T-helper 22 cell (primary cell): ENCODE results near the gene ARHGAP4.
A peak's percentile ranks its signal among the peaks of the same experiment; 100 is the strongest.

ENCODE experiments used
- DNase-seq: peaks from one replicate; pipeline ENCODE4 v3.0.0-alpha.2; 2020; ENCODE audit warnings: low read depth

The ARHGAP4 gene

GRCh38 chrX:153927672-153927921 is 1.5 kb upstream of the ARHGAP4 start:
- DNase-seq = no peak

DNA sequence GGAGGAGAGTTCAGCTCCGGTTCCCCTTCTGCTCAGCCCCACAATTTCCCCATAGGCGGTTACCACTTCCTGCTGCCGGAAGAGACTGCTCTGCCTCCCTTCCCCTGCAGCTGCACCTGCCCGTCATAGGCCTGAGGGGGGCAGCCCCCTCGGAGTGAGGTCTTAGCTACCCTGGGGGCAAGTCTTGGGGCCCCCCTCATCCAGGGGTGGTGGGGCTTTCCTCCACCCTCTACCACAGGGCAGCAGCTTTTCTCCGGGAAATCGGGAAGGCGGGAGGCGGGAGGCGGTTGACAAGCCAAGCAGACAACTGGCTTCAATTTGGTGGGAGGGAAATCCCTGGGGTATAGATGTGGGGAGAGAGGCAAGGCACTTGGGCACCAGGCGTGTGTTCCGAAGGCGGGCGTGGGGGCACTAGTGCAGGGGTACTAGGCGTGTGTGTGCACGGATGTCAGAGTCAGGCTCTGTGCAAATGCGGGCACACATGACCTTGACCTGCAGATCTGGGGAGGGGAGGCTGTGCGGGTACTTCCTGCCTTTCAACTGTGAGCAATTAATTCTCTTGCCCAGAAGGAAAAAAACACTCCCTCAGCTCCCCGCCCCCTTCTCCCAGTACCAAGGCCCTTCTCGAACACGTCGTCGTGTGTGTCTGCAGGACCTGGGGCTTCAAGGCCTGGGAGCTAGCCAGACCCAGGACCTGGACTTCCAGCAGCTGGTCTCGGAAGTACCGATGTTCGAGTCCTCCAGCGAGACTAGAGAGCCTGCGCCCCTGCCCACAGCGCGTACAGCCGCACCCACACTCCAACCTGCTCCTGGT is 1.0 kb upstream of the ARHGAP4 start:
- DNase-seq = peak; percentile 86

DNA sequence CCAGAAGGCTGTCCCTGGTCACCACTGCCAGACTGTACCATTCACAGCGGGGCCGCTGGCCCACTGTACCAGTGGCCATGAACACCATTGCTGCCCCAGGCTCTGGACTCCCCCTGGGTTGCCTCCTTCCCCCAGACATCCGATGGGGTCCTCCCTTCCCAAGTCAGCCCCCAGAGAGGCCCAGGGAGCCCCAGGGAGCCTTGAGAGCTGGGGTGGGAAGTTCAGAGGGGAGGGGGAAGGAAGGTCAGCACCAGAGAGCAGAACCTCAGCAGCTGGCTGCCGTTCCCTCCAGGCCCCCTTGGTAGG is 441 bp upstream of the ARHGAP4 start:
- DNase-seq = no peak

DNA sequence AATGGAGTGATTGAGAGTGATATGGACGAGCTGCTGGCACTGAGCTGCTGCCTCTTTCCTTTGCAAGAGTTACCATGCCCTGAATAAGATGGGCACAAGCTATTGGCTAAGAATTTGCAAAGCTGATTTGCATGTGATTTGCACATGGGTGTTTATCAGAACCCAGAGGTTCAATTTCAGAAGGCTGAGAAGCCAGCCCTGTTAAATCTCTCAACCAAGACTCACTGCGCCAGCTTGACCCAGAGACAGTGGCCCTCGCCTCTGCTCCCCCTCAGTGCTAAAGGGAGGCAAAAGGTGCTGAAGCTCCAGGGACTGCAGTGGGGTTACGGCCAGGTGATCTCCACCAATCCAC is 701 bp downstream of the ARHGAP4 start:
- no peak for DNase-seq

DNA sequence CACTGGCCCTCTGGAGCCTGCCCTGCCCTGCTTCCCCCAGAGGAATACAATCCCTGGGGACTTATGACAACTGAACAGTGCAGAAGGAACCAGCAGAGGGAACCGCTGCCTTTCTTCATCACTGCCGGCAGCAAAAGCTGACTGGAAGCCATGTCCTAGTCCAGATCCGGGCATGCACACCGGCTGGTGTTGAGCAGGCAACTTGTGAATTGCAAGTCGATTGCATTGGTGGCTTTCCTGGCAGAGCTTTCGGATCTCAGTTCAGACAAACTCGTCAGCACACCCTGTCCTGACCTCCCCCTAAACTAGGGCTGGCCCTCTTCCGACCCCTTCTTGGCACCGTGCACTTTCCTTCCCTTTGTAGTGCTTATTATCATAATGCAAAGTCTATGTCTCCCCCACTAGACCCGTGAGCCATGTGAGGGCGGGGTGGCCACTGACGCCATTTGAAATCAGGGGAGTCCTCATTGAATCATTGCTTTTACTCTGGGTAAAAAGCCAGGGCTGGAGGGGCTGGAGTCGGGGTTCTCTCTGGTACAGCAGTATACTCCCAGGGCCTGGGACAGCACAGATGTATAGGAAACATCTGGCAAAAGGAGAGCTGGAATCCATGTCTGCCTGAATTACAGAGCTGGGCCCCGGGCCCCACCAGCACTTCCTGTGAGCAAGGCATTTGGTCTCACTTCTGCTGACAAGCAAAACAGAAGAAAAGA is 1.8 kb downstream of the ARHGAP4 start:
- peak; percentile 39 for DNase-seq

DNA sequence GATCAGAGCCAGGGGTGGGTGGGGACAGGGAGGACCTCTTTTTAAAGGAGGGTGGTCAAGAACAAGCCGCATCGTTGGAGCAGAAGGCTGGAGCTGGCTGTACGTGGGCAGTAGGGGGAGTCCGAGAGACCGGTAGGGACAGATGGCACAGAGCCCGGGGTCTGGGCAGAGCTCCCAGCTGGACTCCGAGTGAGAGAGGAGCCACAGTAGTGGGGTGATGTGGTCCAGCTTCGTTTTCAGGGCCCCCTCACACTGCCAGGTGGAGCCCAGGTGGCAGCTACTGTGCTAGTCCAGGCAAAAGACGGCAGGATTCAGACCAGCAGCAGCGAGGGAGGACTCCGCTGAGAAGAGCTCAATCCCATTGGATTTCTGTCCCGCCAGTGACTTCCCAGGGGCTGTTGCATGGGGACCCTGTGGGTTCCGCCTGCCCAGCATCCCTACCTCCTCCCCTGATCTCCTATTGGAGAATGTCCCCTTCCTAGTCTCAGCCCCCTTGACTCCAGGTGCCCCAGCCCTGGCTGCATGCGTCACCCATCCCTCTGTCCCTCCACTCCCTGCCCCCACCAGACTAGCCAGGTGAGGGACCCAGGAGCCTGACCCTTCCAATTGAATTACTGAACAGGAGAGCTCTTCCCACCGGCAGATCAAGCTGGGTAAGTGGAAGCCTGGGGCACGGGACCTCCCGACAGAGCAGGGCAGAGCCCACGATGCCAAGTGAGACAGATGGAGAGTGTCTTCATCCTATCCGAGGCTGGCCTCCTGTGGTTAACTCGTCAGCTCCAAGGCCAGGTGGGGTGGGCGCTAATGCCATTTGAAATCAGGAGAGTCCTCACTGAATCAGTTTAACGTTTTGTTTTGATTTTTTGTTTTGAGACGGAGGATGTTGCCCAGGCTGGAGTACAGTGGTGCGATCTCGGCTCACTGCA is 2.9 kb downstream of the ARHGAP4 start:
- no peak for DNase-seq

DNA sequence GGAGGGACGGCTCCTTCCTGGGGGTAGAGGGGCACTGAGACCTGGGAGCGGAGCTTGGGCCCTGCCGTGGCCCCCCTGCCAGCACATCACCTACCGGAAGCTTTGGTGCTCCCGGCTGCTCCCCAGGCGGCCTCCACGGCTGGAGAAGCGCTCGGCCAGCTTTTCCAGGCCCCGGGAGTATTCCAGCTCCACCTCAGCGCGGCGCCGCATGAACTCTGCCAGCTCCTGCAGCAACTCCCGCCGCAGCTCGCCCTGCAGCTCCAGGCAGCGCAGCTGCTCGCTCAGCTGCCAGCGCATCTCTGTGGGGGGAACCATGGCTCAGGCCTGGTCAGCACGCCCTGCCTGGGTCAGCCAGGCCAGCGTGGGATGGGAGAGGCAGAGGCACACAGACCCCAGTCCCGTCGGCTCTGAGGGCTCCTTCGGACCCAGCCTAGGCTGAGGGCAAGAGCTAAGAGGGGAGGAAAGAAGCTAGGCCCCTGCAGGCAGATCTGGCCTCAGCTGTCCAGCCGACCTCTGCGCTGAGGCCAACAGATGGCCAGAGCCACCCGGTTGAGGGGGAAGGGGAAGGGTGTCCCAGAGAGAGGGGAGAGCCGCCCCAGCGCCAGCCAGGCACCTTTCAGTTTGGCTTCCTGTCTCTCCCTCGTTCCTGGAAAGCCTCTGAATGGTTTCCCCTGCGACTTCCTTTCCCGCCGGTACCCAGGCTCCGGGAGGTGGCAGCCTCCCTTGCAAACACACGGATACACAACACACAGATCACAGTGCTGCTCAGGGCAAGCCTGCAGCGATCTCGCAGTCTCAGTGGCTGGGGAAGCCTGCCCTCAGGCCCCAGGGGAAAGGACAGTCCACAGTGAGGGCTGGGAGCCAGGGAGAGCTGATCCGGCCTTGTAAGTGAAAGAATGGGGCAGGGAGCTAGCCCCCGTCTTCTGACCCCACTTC is 4.3 kb downstream of the ARHGAP4 start:
- DNase-seq = no peak

DNA sequence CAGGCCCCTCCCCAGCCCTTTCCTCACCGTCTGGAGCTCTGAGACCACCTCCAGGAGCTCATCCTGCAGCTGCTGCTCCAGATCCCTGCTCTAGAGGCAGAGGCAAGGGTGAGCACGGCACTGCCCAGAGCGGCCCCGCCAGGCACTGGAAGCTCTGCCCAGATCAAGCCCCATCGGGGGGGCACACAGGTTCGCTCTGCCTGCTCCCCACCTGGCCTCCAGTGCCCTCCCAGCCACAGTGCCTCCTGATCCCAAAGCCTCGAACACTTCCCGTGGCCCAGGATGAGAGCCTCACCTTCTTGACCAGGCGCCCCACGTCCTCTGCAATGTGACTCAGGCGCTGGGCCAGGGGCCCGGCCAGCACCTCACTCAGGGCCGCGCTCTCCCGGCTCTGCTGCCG is 5.0 kb downstream of the ARHGAP4 start:
- no peak for DNase-seq

GRCh38 chrX:153920546-153920945 is 5.5 kb downstream of the ARHGAP4 start:
- DNase-seq = no peak

DNA sequence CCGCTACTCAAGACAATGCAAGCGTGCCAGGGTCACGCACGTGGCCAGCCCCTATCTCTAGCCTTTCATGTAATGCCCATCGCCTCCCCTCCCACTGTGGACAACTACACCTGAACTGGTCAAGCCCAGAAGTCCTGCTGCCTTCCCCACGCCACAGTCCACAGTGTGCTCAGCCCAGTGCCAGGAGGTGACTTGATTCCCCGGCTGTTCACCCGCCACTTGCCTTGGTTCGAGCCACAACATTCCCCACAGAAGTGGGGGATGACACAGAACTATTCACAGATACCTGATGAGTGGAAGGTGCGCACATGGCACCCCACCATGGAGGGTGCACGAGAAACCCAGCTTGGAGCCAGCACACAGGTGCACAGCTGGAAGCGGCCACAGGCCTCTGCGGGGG is 6.8 kb downstream of the ARHGAP4 start:
- DNase-seq = no peak

DNA sequence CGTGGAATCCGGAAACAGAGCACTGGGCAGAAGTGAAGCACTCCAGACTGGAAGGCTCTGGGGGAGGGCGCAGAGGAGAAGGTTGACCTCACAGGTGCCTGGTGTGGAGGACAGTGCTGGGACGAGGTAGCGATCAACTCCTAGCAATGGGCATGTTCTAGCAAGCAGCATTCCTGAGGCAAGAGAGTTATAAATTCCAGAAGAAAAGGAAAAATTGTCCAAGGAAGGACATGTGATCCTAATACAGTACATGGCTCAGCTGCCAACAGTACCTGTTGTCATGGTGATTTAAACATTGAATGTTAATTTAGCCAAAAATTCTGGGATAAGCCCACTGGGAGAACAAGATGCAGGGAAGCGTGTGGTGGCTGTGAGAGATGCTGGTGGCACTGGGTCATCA is 8.2 kb downstream of the ARHGAP4 start:
- no peak for DNase-seq

DNA sequence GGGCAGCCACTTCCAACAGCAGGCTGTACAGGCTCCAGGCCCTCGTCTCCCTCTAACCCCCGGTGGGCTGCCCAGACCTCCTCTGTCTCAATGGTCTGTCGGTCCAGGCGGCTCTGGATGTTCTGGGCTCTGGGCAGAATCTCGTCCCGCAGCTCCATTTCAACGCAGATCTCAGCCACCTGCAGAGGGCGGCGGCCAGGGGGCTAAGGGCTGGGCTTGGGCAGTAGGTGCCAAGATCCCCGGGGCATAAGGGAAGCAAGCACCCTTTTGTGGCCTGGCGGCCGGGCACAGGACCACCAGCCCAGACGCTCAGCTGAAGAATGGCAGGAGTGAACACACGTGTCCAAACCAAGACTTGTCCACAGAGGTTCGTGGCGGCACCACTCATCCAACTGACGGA is 12.4 kb downstream of the ARHGAP4 start:
- no peak for DNase-seq

- DNase-seq = no peak
Measured at GRCh38 chrX:153913211-153913610, 12.9 kb downstream of the ARHGAP4 start.

GRCh38 chrX:153911798-153912197 is 14.3 kb downstream of the ARHGAP4 start:
- no peak for DNase-seq

DNA sequence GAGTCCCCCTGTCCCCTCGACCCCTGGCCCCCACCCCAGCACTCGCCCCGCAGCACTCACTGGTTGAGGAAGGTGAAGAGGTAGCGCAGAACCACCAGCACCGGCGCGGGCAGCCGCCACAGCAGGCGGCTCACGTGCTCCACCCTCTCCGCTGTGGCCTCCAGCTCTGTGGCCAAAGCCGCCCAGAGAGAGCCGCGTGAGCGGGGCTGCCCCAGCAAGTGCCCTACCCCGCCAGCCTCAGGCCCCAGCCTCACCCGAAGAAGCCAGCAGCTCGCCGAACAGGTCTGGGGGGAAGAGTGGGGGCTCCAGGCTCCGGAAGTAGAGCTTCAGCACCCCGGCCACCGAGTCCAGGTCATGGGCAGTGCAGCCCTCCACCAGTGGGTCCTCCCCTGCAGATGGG is 15.6 kb downstream of the ARHGAP4 start:
- DNase-seq = no peak

DNA sequence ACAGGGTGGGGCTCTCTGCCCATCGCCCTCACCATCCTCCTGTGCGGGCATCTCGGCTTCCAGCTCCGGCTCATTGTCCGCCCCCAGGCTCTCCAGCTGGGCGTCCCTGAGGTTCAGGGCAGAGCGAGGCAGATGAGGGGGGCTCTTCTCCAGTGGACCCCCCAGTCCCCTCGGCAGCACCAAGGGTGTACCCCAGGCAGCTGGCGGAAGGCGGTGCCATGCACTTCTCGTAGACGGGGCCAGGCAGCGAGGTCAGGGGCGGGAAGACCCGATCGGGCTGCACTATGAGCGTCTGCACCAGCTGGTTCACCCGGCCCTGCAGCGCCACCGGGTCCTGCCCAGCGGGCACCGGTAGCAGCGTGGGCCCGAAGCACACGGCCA is 16.1 kb downstream of the ARHGAP4 start:
- no peak for DNase-seq

DNA sequence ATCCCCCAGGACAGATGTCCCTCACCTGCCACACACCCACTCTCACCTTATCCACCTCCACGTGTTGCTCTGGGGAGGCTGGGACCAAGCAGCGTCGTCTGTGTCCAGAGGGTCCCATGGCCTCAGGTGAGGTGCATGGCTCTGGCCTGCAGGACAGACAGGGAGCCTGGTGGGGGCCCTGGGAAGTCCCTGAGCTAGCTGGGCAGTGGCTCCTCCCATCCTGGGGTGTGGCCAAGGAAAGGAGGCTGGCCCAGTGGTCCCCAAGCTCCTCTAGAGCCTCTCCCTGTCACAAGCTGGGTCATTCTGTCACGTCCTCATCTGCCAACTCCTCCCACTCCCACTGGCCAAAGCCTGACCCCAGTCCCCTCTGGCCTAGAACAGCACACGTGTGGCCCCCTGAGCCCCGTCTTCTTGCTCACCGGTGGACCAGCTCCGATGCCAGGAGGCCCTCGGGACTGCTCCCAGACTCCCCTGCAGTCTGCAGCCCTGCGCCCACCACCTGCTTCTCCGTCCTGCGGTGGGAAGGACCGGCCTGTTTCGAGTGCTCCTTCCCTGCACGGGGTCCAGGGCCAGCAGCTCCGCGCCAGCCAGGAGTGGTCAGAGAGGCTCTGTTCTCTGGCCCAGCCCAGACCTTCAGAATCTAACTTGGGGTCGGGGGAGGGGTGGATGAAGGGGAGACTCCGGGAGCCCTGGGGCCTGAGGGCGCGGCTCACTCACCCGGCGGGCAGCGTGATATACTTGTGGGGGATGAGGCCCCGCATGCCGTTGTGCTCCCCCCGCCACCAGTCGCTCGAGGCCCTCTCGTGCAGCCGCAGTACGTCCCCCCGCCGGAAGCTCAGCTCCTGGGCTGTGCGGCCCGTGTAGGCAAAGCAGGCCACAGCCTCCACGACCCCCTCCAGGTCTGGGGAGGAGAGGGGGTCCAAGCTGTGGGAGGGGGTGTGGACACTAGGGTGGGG is 16.8 kb downstream of the ARHGAP4 start:
- no peak for DNase-seq

- DNase-seq = no peak
Measured at GRCh38 chrX:153908219-153908860, 17.7 kb downstream of the ARHGAP4 start.

- no peak for DNase-seq
Measured at GRCh38 chrX:153907456-153907855, 18.6 kb downstream of the ARHGAP4 start.

GRCh38 chrX:153906126-153906917 is 19.7 kb downstream of the ARHGAP4 start:
- no peak for DNase-seq
